HepG2 (cell line): ENCODE measurements around the gene CTIF. TPM values are rescaled to one million over a fixed set of nuclear protein-coding genes. Genes with fewer than 3 reads are reported as not detected.

Source experiments
- ATAC-seq: fragments of 200-7000 bp; cut with Tn5 transposase; 3 replicates; pipeline ENCODE4 v1.9.1; 2020; ENCODE audit warnings: mild to moderate bottlenecking, moderate library complexity
- BruUV-seq: library from RNA; stranded (reverse); fragments of 400-500 nt; replicated peaks from 2 replicates; lab custom pipeline; 2021; lab: Mats Ljungman, UMichigan
- CTCF ChIA-PET: fragments of 300-600 bp; formaldehyde crosslinking; extraction: SDS; loops from one replicate; lab custom pipeline; 2021; ENCODE audit warnings: low total read pairs, inconsistent platforms, low intra/inter-chr PET ratio; lab: Yijun Ruan, JAX
- POLR2A ChIA-PET: fragments of 350-600 bp; sonication (Branson Sonifier 250); formaldehyde crosslinking; loops from one replicate; lab custom pipeline; 2020; ENCODE audit warnings: antibody characterized with exemption, inconsistent platforms; lab: Yijun Ruan, JAX
- DNase-seq: peaks from one replicate; pipeline ENCODE4 v3.0.0-alpha.2; 2015; ENCODE audit warnings: low spot score
- FAIRE-seq: peaks from 3 replicates; lab custom pipeline; 2011; peaks lifted over from hg19 to GRCh38; lab: Jason Lieb, UNC
- H2AFZ ChIP-seq: one replicate; pipeline ENCODE4 v1.6.1; 2011; ENCODE audit warnings: low read length, inconsistent platforms
- H3K27ac ChIP-seq: fragments of 300-600 bp; 3 replicates; pipeline ENCODE4 v1.8.0; 2011; ENCODE audit warnings: mixed run types, mild to moderate bottlenecking, mixed read lengths, low read length, inconsistent platforms; ENCODE audit not compliant: insufficient read depth; ENCODE audit errors: extremely low read length
- H3K27me3 ChIP-seq, 2 experiments: fragments of 200-600 bp in 1 of 2; 2 replicates in 1 of 2; 3 replicates in 1 of 2; pipeline versions ENCODE4 v1.6.0 to v1.8.0; 2011; ENCODE audit warnings: low read length in 2 of 2, mild to moderate bottlenecking in 2 of 2, moderate library complexity in 2 of 2, inconsistent platforms in 1 of 2; ENCODE audit not compliant: insufficient read depth in 2 of 2, control insufficient read depth in 1 of 2
- H3K36me3 ChIP-seq, 2 experiments: fragments of 200-600 bp in 1 of 2; replicated peaks in 1 of 2; 2 replicates in 1 of 2; 3 replicates in 1 of 2; pipeline versions ENCODE4 v1.5.1 to v1.8.0; 2011; ENCODE audit warnings: low read length in 2 of 2, inconsistent platforms in 1 of 2; ENCODE audit not compliant: insufficient read depth in 2 of 2, control insufficient read depth in 1 of 2
- H3K4me1 ChIP-seq: 2 replicates; pipeline ENCODE4 v1.5.1; 2012; ENCODE audit warnings: low read length, inconsistent platforms; ENCODE audit not compliant: insufficient read depth
- H3K4me2 ChIP-seq: 2 replicates; pipeline ENCODE4 v1.6.0; 2011; ENCODE audit warnings: low read depth, low read length, inconsistent platforms
- H3K4me3 ChIP-seq, 3 experiments: fragments of 200-600 bp in 1 of 3; sonication (generic), shearing (Covaris generic) in 1 of 3; replicated peaks in 1 of 3; 2 replicates each; pipeline ENCODE4 v1.5.1; 2011 to 2016; ENCODE audit warnings: low read length in 3 of 3, inconsistent platforms in 2 of 3, low read depth in 2 of 3, mild to moderate bottlenecking in 2 of 3, control low read depth in 1 of 3, mixed read lengths in 1 of 3; ENCODE audit not compliant: insufficient read depth in 1 of 3
- H3K79me2 ChIP-seq: one replicate; pipeline ENCODE4 v1.6.1; 2011; ENCODE audit warnings: low read length, inconsistent platforms; ENCODE audit not compliant: insufficient read depth
- H3K9ac ChIP-seq: 2 replicates; pipeline ENCODE4 v1.6.0; 2011; ENCODE audit warnings: mild to moderate bottlenecking, low read depth, low read length, inconsistent platforms; ENCODE audit not compliant: insufficient read depth
- H3K9me3 ChIP-seq: 2 replicates; pipeline ENCODE4 v1.5.1; 2012; ENCODE audit warnings: mild to moderate bottlenecking, low read length
- H4K20me1 ChIP-seq: 2 replicates; pipeline ENCODE4 v1.6.0; 2011; ENCODE audit warnings: inconsistent platforms, mild to moderate bottlenecking, low read length, moderate library complexity; ENCODE audit not compliant: insufficient read depth
- ATF1 ChIP-seq: IDR thresholded peaks from 2 replicates; pipeline ENCODE4 v1.6.1; 2016; ENCODE audit warnings: mild to moderate bottlenecking, control low read depth
- MYC ChIP-seq: sonication (generic); formaldehyde crosslinking; IDR thresholded peaks from 2 replicates; pipeline ENCODE4 v1.9.0; 2021; ENCODE audit warnings: missing genetic modification reagents, borderline replicate concordance
- ONECUT2 ChIP-seq: sonication (generic); formaldehyde crosslinking; IDR thresholded peaks from 2 replicates; pipeline ENCODE4 v1.4.0; 2020; ENCODE audit warnings: missing genetic modification reagents
- ZBTB7B ChIP-seq: sonication (generic); formaldehyde crosslinking; IDR thresholded peaks from 2 replicates; pipeline ENCODE4 v1.4.0; 2020; ENCODE audit warnings: missing genetic modification reagents
- WGBS: methylation state at CpG from one replicate; pipeline ENCODE4 v1.1.6; 2017; ENCODE audit warnings: low lambda C conversion rate; 5-methylcytosine and 5-hydroxymethylcytosine counted together
- in situ Hi-C: cut with HindIII; loops from 2 replicates; pipeline ENCODE4 v1.10.0; 2017; ENCODE audit warnings: low pct_unique_long_range_greater_than_20kb; ENCODE audit not compliant: extremely low pct_ligation_motif_present
- intact Hi-C: fragments of 100-400 bp; cut with micrococcal nuclease; formaldehyde crosslinking; loops from one replicate; pipeline ENCODE4 v1.10.0; 2022; ENCODE audit not compliant: unreplicated experiment
- polyA plus RNA-seq, 8 experiments: library from polyadenylated mRNA; depleted of rRNA in 3 of 8; stranded (reverse) in 7 of 8; unstranded in 1 of 8; fragments of >200 nt; fragmentation: Illumina TruSeq in 4 of 8; extraction: Trizol in 4 of 8; gene quantifications; 2 replicates each; pipeline versions ENCODE4 v1.2.1 to v1.2.3, GENCODE V29; 2011 to 2016; ENCODE audit warnings: low read depth in 4 of 8, missing spikeins in 1 of 8, mixed read lengths in 1 of 8; ENCODE audit not compliant: insufficient read depth in 1 of 8
- total RNA-seq, 5 experiments: library from RNA; depleted of rRNA; stranded (reverse); fragments of >200 nt; fragmentation: Illumina TruSeq; extraction: Trizol; gene quantifications; 2 replicates each; pipeline ENCODE4 v1.2.3, GENCODE V29; 2016; ENCODE audit warnings: low read depth in 1 of 5
- TF ChIP-seq, protein P1 (sequence below): sonication (generic); formaldehyde crosslinking; IDR thresholded peaks from 2 replicates; pipeline ENCODE4 v1.4.0; 2020; ENCODE audit warnings: missing genetic modification reagents, low read depth, mild to moderate bottlenecking, borderline replicate concordance
- TF ChIP-seq, protein P2 (sequence below), 2 experiments: fragments of 450-650 bp in 1 of 2; sonication (generic) in 1 of 2; formaldehyde crosslinking in 1 of 2; IDR thresholded peaks; 2 replicates each; pipeline versions ENCODE4 v1.6.1 to v1.8.0; 2016 to 2022; ENCODE audit warnings: antibody characterized with exemption in 1 of 2, mild to moderate bottlenecking in 1 of 2, missing genetic modification reagents in 1 of 2
- TF ChIP-seq, protein P3 (sequence below): sonication (generic); formaldehyde crosslinking; IDR thresholded peaks from 2 replicates; pipeline ENCODE4 v1.5.0; 2020; ENCODE audit warnings: mild to moderate bottlenecking, missing genetic modification reagents, moderate library complexity

CTIF gene
- total and polyA plus RNA-seq, 2 of the 13 experiments (the other 11 are each of a cell fraction or from before 2014, with no cell fraction given), result 18.2 to 28.0 TPM

DNA sequence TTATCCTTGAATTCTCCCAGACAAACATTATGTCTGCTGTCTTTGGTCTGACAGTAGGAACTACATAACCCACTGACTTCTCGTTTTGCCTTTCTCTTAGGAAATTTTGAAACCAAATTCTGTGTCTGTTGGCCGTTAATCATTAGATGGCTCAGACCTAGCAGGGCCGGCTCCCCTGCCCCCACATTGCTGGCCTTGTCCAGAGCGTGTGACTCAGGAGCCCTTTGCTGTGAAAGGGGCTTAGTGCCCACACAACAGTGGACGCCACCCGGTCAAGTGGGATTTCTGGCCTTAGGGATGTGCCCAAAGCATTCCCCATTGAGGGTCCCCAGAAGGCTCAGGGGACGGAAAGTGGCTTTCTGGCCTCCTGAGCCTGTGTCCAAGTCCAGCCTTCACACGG lies 137.5 kb downstream of the CTIF start (continued):
- TF ChIP-seq, protein P1, sequence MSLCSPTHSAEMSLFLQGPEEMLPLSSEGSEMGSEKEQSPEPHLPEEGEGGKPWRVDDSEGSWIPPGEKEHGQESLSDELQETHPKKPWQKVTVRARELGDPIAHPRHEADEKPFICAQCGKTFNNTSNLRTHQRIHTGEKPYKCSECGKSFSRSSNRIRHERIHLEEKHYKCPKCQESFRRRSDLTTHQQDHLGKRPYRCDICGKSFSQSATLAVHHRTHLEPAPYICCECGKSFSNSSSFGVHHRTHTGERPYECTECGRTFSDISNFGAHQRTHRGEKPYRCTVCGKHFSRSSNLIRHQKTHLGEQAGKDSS (CRISPR knock-in tag), result no peak

DNA sequence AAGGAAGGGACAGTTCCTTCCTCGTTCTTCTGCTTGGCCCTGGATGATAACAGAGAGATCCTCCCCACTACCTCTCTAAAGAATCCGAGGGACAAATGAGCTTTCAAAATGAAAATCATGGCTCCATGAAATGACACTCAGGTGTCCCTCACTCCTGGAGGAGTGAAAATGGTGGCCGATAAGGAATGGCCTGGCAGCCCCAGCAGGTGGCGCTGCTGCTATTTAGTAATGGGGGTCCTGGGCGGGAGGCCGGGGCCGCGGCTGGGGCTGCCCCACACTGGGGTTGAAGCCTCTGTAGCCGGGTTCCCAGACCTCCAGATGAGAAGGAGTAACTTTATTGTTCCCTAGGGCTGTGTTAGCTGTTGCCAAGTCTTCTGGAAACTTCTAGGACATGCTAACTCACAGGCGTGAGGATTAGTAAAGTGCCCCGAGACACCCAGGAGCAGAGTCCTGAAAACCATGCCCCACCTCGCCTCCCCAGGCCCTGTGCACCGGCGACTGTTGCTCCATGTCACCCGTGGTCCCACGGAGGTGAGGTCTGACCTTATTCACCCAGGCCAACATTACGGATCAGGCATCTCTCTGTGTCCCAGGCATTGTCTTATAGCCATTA lies 138.0 kb downstream of the CTIF start:
- H3K36me3 ChIP-seq, result peaks cover 4 to 14% of the 10 kb centered on the region in 2 experiments; a peak in 4 of 5 replicates
- no peak overlapping the region for H3K4me3 ChIP-seq
- WGBS, result 77% methylated on average over 14 of the region's 17 CpGs
- H3K27me3 ChIP-seq, result no peaks in the 10 kb centered on the region
- no peak overlapping the region for H3K27ac ChIP-seq
- DNase-seq (peak; percentile 32), ATAC-seq (peak; percentile 46), FAIRE-seq (no peak)
- intact Hi-C loops (loop anchor here (1.0 to 10.0 kb wide), 5 partner anchors 108 to 770 kb away; no protein-coding TSS in a partner anchor), in situ Hi-C loops (loop anchor here (5.0 to 25.0 kb wide), 4 partner anchors 225 to 760 kb away; no protein-coding TSS in a partner anchor)
- H3K9ac ChIP-seq, result no peak overlapping the region
- H3K9me3 ChIP-seq, result no peaks in the 10 kb centered on the region
- H4K20me1 ChIP-seq, result no peaks in the 10 kb centered on the region
- BruUV-seq, result no TSS peak
- ChIA-PET CTCF (interaction anchor here (0.8 to 1.2 kb wide), 2 partner anchors 220 to 365 kb away, joined by 3 read pairs; no protein-coding TSS in a partner anchor), POLR2A (no interaction called here)
- H2AFZ ChIP-seq, result no peak overlapping the region
- H3K4me1 ChIP-seq, result peaks cover 29% of the 10 kb centered on the region
- no peaks in the 10 kb centered on the region for H3K79me2 ChIP-seq
- no peak overlapping the region for H3K4me2 ChIP-seq
- TF ChIP-seq MYC (no peak), ATF1 (no peak), ONECUT2 (no peak), ZBTB7B (peak; percentile 48; the same call in 1 of the 2 replicates)
- TF ChIP-seq, protein P2, sequence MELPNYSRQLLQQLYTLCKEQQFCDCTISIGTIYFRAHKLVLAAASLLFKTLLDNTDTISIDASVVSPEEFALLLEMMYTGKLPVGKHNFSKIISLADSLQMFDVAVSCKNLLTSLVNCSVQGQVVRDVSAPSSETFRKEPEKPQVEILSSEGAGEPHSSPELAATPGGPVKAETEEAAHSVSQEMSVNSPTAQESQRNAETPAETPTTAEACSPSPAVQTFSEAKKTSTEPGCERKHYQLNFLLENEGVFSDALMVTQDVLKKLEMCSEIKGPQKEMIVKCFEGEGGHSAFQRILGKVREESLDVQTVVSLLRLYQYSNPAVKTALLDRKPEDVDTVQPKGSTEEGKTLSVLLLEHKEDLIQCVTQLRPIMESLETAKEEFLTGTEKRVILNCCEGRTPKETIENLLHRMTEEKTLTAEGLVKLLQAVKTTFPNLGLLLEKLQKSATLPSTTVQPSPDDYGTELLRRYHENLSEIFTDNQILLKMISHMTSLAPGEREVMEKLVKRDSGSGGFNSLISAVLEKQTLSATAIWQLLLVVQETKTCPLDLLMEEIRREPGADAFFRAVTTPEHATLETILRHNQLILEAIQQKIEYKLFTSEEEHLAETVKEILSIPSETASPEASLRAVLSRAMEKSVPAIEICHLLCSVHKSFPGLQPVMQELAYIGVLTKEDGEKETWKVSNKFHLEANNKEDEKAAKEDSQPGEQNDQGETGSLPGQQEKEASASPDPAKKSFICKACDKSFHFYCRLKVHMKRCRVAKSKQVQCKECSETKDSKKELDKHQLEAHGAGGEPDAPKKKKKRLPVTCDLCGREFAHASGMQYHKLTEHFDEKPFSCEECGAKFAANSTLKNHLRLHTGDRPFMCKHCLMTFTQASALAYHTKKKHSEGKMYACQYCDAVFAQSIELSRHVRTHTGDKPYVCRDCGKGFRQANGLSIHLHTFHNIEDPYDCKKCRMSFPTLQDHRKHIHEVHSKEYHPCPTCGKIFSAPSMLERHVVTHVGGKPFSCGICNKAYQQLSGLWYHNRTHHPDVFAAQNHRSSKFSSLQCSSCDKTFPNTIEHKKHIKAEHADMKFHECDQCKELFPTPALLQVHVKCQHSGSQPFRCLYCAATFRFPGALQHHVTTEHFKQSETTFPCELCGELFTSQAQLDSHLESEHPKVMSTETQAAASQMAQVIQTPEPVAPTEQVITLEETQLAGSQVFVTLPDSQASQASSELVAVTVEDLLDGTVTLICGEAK (IDR thresholded peaks at IDR 0.05), result no peak
- TF ChIP-seq, protein P2 (CRISPR knock-in tag; IDR thresholded peaks at IDR 0.05), result peak; percentile 37; the same call in 1 of the 2 replicates
- TF ChIP-seq, protein P3, sequence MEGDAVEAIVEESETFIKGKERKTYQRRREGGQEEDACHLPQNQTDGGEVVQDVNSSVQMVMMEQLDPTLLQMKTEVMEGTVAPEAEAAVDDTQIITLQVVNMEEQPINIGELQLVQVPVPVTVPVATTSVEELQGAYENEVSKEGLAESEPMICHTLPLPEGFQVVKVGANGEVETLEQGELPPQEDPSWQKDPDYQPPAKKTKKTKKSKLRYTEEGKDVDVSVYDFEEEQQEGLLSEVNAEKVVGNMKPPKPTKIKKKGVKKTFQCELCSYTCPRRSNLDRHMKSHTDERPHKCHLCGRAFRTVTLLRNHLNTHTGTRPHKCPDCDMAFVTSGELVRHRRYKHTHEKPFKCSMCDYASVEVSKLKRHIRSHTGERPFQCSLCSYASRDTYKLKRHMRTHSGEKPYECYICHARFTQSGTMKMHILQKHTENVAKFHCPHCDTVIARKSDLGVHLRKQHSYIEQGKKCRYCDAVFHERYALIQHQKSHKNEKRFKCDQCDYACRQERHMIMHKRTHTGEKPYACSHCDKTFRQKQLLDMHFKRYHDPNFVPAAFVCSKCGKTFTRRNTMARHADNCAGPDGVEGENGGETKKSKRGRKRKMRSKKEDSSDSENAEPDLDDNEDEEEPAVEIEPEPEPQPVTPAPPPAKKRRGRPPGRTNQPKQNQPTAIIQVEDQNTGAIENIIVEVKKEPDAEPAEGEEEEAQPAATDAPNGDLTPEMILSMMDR (CRISPR knock-in tag), result peak; percentile 84
